HG03457 (cell line): ENCODE results near the gene ZNF22.

Experiments
- ATAC-seq: cut with Tn5 transposase; IDR thresholded peaks from one replicate; pipeline ENCODE4 v1.9.1; 2021; ENCODE audit warnings: moderate number of reproducible peaks; ENCODE audit not compliant: unreplicated experiment

Gene ZNF22

GRCh38 chr10:44976352-44977198 is 24.1 kb upstream of the ZNF22 start:
- ATAC-seq, result no peak

GRCh38 chr10:44977287-44978212 is 23.2 kb upstream of the ZNF22 start:
- no peak for ATAC-seq

- ATAC-seq, result no peak
These were observed 22.5 kb upstream of the ZNF22 start for GRCh38 chr10:44978213-44978569.

- no peak for ATAC-seq
These were observed 22.0 kb upstream of the ZNF22 start, which contains the start of gene DEPP1 for GRCh38 chr10:44978570-44979280. TSS of gene DEPP1 (minus strand) at chr10:44978809. CDS start at chr10:44978030, 779 bp downstream.

- no peak for ATAC-seq
These were observed 21.2 kb upstream of the ZNF22 start for GRCh38 chr10:44979281-44980191.

GRCh38 chr10:44980309-44981171 is 20.2 kb upstream of the ZNF22 start:
- no peak for ATAC-seq

- no peak for ATAC-seq
These were observed 19.3 kb upstream of the ZNF22 start for GRCh38 chr10:44981172-44982113.

- no peak for ATAC-seq
These were observed 18.6 kb upstream of the ZNF22 start for GRCh38 chr10:44982114-44982460.

GRCh38 chr10:44982496-44982895 is 18.2 kb upstream of the ZNF22 start:
- no peak for ATAC-seq

- no peak for ATAC-seq
These were observed 17.4 kb upstream of the ZNF22 start for GRCh38 chr10:44983066-44983894.

- ATAC-seq, result no peak
These were observed 16.8 kb upstream of the ZNF22 start for GRCh38 chr10:44983895-44984278.

GRCh38 chr10:44984671-44985101 is 16.0 kb upstream of the ZNF22 start:
- ATAC-seq, result no peak

GRCh38 chr10:44985175-44985681 is 15.5 kb upstream of the ZNF22 start:
- no peak for ATAC-seq

GRCh38 chr10:44986179-44986578 is 14.5 kb upstream of the ZNF22 start:
- ATAC-seq, result no peak

- ATAC-seq, result no peak
These were observed 14.1 kb upstream of the ZNF22 start for GRCh38 chr10:44986670-44987069.

GRCh38 chr10:44988957-44989585 is 11.7 kb upstream of the ZNF22 start:
- no peak for ATAC-seq
